Measurements from ENCODE around the gene KCNE4.
"Not testable (repeated sequence)": the region's sequence is repeated elsewhere in the genome, so short reads cannot be mapped to it uniquely, and the experiment has no call there.

KCNE4 gene

GRCh38 chr2:223079378-223079777, 27.4 kb downstream of the KCNE4 start:
- Histone ChIP-seq H3K4me3 (ENCODE audit: low read length) (no peak overlapping the region), H3K4me1 (ENCODE audit: control insufficient read depth, low read length) (no peaks in the 10 kb centered on the region), H3K9me2 (replicated peaks; ENCODE audit: control insufficient read depth, low read length) (no peaks in the 10 kb centered on the region), H3K9me3 (ENCODE audit: control insufficient read depth, insufficient read depth, low read length) (no peaks in the 10 kb centered on the region), H3K27me3 (ENCODE audit: control insufficient read depth, low read length) (no peaks in the 10 kb centered on the region), H4K20me1 (ENCODE audit: control insufficient read depth, insufficient read depth, low read depth, low read length) (no peaks in the 10 kb centered on the region), H3K27ac (ENCODE audit: low read depth, low read length) (no peak overlapping the region), H3K79me2 (ENCODE audit: control insufficient read depth, low read length) (no peaks in the 10 kb centered on the region), H3F3A (ENCODE audit: control insufficient read depth, insufficient read depth) (no peaks in the 10 kb centered on the region), H3K36me3 (ENCODE audit: control insufficient read depth, low read length) (no peaks in the 10 kb centered on the region), H3K4me2 (ENCODE audit: low read length) (no peak overlapping the region)
- TF ChIP-seq CTCF (IDR thresholded peaks at IDR 0.05; ENCODE audit: low read depth, low read length, poor library complexity, severe bottlenecking), result no peak
- no peak for TF ChIP-seq EZH2phosphoT487 (IDR thresholded peaks at IDR 0.05; ENCODE audit: borderline replicate concordance, low read length)

- H3K4me3 ChIP-seq (ENCODE audit: low read length), result no peak overlapping the region
- H3K9me2 ChIP-seq (replicated peaks; ENCODE audit: control insufficient read depth, low read length), result no peaks in the 10 kb centered on the region
- no peak overlapping the region for H3K27ac ChIP-seq (ENCODE audit: low read depth, low read length)
- no peaks in the 10 kb centered on the region for H3K79me2 ChIP-seq (ENCODE audit: control insufficient read depth, low read length)
- no peaks in the 10 kb centered on the region for H3K36me3 ChIP-seq (ENCODE audit: control insufficient read depth, low read length)
- no peaks in the 10 kb centered on the region for H3K4me1 ChIP-seq (ENCODE audit: control insufficient read depth, low read length)
- H3K27me3 ChIP-seq (ENCODE audit: control insufficient read depth, low read length), result no peaks in the 10 kb centered on the region
- no peak for TF ChIP-seq EZH2phosphoT487 (IDR thresholded peaks at IDR 0.05; ENCODE audit: borderline replicate concordance, low read length)
- no peak for TF ChIP-seq CTCF (IDR thresholded peaks at IDR 0.05; ENCODE audit: low read depth, low read length, poor library complexity, severe bottlenecking)
- H3K4me2 ChIP-seq (ENCODE audit: low read length), result no peak overlapping the region
- H3K9me3 ChIP-seq (ENCODE audit: control insufficient read depth, insufficient read depth, low read length), result no peaks in the 10 kb centered on the region
- H3F3A ChIP-seq (ENCODE audit: control insufficient read depth, insufficient read depth), result no peaks in the 10 kb centered on the region
- H4K20me1 ChIP-seq (ENCODE audit: control insufficient read depth, insufficient read depth, low read depth, low read length), result no peaks in the 10 kb centered on the region
Observed at GRCh38 chr2:223079925-223080324, 27.9 kb downstream of the KCNE4 start.

GRCh38 chr2:223080790-223081360, 28.9 kb downstream of the KCNE4 start:
- H3K27me3 ChIP-seq (ENCODE audit: control insufficient read depth, low read length); H3K9me2 ChIP-seq (replicated peaks; ENCODE audit: control insufficient read depth, low read length); H4K20me1 ChIP-seq (ENCODE audit: control insufficient read depth, insufficient read depth, low read depth, low read length); H3K4me3 ChIP-seq (ENCODE audit: low read length); H3F3A ChIP-seq (ENCODE audit: control insufficient read depth, insufficient read depth); H3K4me1 ChIP-seq (ENCODE audit: control insufficient read depth, low read length); H3K4me2 ChIP-seq (ENCODE audit: low read length); H3K9me3 ChIP-seq (ENCODE audit: control insufficient read depth, insufficient read depth, low read length); H3K79me2 ChIP-seq (ENCODE audit: control insufficient read depth, low read length); H3K27ac ChIP-seq (ENCODE audit: low read depth, low read length); H3K36me3 ChIP-seq (ENCODE audit: control insufficient read depth, low read length): not testable (repeated sequence)

- no peaks in the 10 kb centered on the region for H3K4me1 ChIP-seq (ENCODE audit: control insufficient read depth, low read length)
- H3K9me2 ChIP-seq (replicated peaks; ENCODE audit: control insufficient read depth, low read length), result no peaks in the 10 kb centered on the region
- no peak overlapping the region for H3K4me3 ChIP-seq (ENCODE audit: low read length)
- H3K4me2 ChIP-seq (ENCODE audit: low read length), result no peak overlapping the region
- no peak overlapping the region for H3K27ac ChIP-seq (ENCODE audit: low read depth, low read length)
- H3K36me3 ChIP-seq (ENCODE audit: control insufficient read depth, low read length), result no peaks in the 10 kb centered on the region
- no peaks in the 10 kb centered on the region for H3K9me3 ChIP-seq (ENCODE audit: control insufficient read depth, insufficient read depth, low read length)
- H3K27me3 ChIP-seq (ENCODE audit: control insufficient read depth, low read length), result no peaks in the 10 kb centered on the region
- H3K79me2 ChIP-seq (ENCODE audit: control insufficient read depth, low read length), result no peaks in the 10 kb centered on the region
- H3F3A ChIP-seq (ENCODE audit: control insufficient read depth, insufficient read depth), result no peaks in the 10 kb centered on the region
- H4K20me1 ChIP-seq (ENCODE audit: control insufficient read depth, insufficient read depth, low read depth, low read length), result no peaks in the 10 kb centered on the region
- no peak for TF ChIP-seq CTCF (IDR thresholded peaks at IDR 0.05; ENCODE audit: low read depth, low read length, poor library complexity, severe bottlenecking)
- TF ChIP-seq EZH2phosphoT487 (IDR thresholded peaks at IDR 0.05; ENCODE audit: borderline replicate concordance, low read length), result no peak
Observed at GRCh38 chr2:223081789-223082188, 29.8 kb downstream of the KCNE4 start.
